NCI-H748 treated with DMSO at 0.1 percent for 48 hours (cell line): ENCODE data around the gene SLC35D1.
A peak's percentile ranks its signal among the peaks of the same experiment; 100 is the strongest.

Source experiments
- DNase-seq: peaks from one replicate; lab custom pipeline; 2025; lab: John Stamatoyannopoulos, UW

Gene SLC35D1

GRCh38 chr1:67044631-67045270 is 9.2 kb downstream of the SLC35D1 start:
- no peak for DNase-seq

- no peak for DNase-seq
Measured at GRCh38 chr1:67043366-67043765, 10.6 kb downstream of the SLC35D1 start.

GRCh38 chr1:67041841-67042503 is 12.0 kb downstream of the SLC35D1 start:
- DNase-seq, result no peak

- DNase-seq, result no peak
Measured at GRCh38 chr1:67040405-67040804, 13.5 kb downstream of the SLC35D1 start.

GRCh38 chr1:67031859-67032247 is 22.1 kb downstream of the SLC35D1 start:
- no peak for DNase-seq

- no peak for DNase-seq
Measured at GRCh38 chr1:67031121-67031858, 22.7 kb downstream of the SLC35D1 start.

GRCh38 chr1:67029472-67029871 is 24.5 kb downstream of the SLC35D1 start:
- DNase-seq, result no peak

- no peak for DNase-seq
Measured at GRCh38 chr1:67020765-67021164, 33.2 kb downstream of the SLC35D1 start.

- no peak for DNase-seq
Measured at GRCh38 chr1:67020304-67020703, 33.6 kb downstream of the SLC35D1 start.

GRCh38 chr1:67019600-67020136 is 34.3 kb downstream of the SLC35D1 start:
- DNase-seq, result no peak

GRCh38 chr1:67019121-67019520 is 34.8 kb downstream of the SLC35D1 start:
- DNase-seq, result no peak

GRCh38 chr1:67018574-67018973 is 35.4 kb downstream of the SLC35D1 start:
- DNase-seq, result no peak

GRCh38 chr1:67013573-67013972 is 40.4 kb downstream of the SLC35D1 start:
- DNase-seq, result no peak

- no peak for DNase-seq
Measured at GRCh38 chr1:67009792-67010191, 44.2 kb downstream of the SLC35D1 start.

GRCh38 chr1:67005068-67005467 is 48.9 kb downstream of the SLC35D1 start:
- no peak for DNase-seq

GRCh38 chr1:67004176-67004575 is 49.8 kb downstream of the SLC35D1 start:
- DNase-seq, result peak; percentile 87

GRCh38 chr1:67001682-67002425 is 52.1 kb downstream of the SLC35D1 start:
- DNase-seq, result no peak

GRCh38 chr1:66999640-67000400 is 54.1 kb downstream of the SLC35D1 start:
- DNase-seq, result no peak

GRCh38 chr1:66998972-66999371 is 55.0 kb downstream of the SLC35D1 start:
- DNase-seq, result no peak

- peak; percentile 51 for DNase-seq
Measured at GRCh38 chr1:66996018-66996682, 57.8 kb downstream of the SLC35D1 start.

GRCh38 chr1:66993076-66993475 is 60.9 kb downstream of the SLC35D1 start:
- no peak for DNase-seq
